Gastrocnemius medialis (tissue), 4 donors: ENCODE results near the gene GPR68. TPM values are rescaled to one million over a fixed set of nuclear protein-coding genes. Genes with fewer than 3 reads are reported as not detected.

ENCODE experiments used
- ATAC-seq, 2 donors: fragments of 150-250 bp; one replicate each; pipeline ENCODE4 v1.9.1; 2016
- DNase-seq, 2 donors: peaks; one replicate each; pipeline ENCODE4 v3.0.0-alpha.2; 2019
- H3K27ac ChIP-seq, 4 donors: fragments of 200-600 bp; sonication (generic); 1 replicate in 1 of 4; 2 replicates in 3 of 4; pipeline ENCODE4 v1.5.1; 2016 to 2018; ENCODE audit warnings: mild to moderate bottlenecking in 2 of 4, moderate library complexity in 1 of 4
- H3K27me3 ChIP-seq, 3 donors: fragments of 200-600 bp; sonication (generic) in 2 of 3; 1 replicate in 1 of 3; 2 replicates in 2 of 3; pipeline versions ENCODE4 v1.5.1 to v1.6.0; 2016 to 2019; ENCODE audit warnings: mild to moderate bottlenecking in 1 of 3, moderate library complexity in 1 of 3
- H3K36me3 ChIP-seq, 2 donors: fragments of 200-600 bp; sonication (generic) in 1 of 2; one replicate each; pipeline ENCODE4 v1.5.1; 2017 to 2018
- H3K4me1 ChIP-seq, 2 donors: fragments of 200-600 bp; sonication (generic) in 1 of 2; one replicate each; pipeline ENCODE4 v1.5.1; 2016 to 2017; ENCODE audit warnings: mild to moderate bottlenecking in 2 of 2
- H3K4me3 ChIP-seq, 4 donors: fragments of 200-600 bp; sonication (generic) in 3 of 4; 1 replicate in 1 of 4; 2 replicates in 3 of 4; pipeline ENCODE4 v1.5.1; 2016 to 2019; ENCODE audit warnings: mild to moderate bottlenecking in 2 of 4
- H3K9me3 ChIP-seq, 3 donors: fragments of 200-600 bp; sonication (generic) in 2 of 3; 1 replicate in 1 of 3; 2 replicates in 2 of 3; pipeline ENCODE4 v1.5.1; 2016 to 2019
- CTCF ChIP-seq, 5 experiments: fragments of 450-650 bp in 3 of 5; fragments of 200-600 bp in 2 of 5; sonication (generic) in 2 of 5; IDR thresholded peaks in 4 of 5; conservative IDR thresholded peaks in 1 of 5; 1 replicate in 4 of 5; 2 replicates in 1 of 5; pipeline ENCODE4 v1.5.1; 2016 to 2019; ENCODE audit warnings: antibody characterized with exemption in 5 of 5, mild to moderate bottlenecking in 3 of 5, moderate library complexity in 3 of 5
- POLR2A ChIP-seq, 2 donors: fragments of 450-650 bp; IDR thresholded peaks; one replicate each; pipeline ENCODE4 v1.6.1; 2017; ENCODE audit warnings: antibody characterized with exemption in 2 of 2, mild to moderate bottlenecking in 2 of 2, moderate library complexity in 2 of 2
- in situ Hi-C, 4 donors: fragments of 200-750 bp; cut with MboI; loops; one replicate each; pipeline versions ENCODE4 v1.15.0 to v1.8.0; 2017; ENCODE audit warnings: low sequenced_read_pairs in 4 of 4
- intact Hi-C: fragments of 100-400 bp; cut with DNase I; formaldehyde crosslinking; loops from one replicate; pipeline ENCODE4 v1.15.1; 2023; ENCODE audit warnings: low total_unique reads
- total RNA-seq, 4 donors: library from RNA; depleted of rRNA; stranded (reverse); fragments of >200 nt; gene quantifications; one replicate each; pipeline versions ENCODE4 v1.1.0 to v1.2.3, GENCODE V29; 2016

Gene GPR68
- total RNA-seq, 4 donors from 2014 or later: 0.07 TPM; not detected in 3

DNA sequence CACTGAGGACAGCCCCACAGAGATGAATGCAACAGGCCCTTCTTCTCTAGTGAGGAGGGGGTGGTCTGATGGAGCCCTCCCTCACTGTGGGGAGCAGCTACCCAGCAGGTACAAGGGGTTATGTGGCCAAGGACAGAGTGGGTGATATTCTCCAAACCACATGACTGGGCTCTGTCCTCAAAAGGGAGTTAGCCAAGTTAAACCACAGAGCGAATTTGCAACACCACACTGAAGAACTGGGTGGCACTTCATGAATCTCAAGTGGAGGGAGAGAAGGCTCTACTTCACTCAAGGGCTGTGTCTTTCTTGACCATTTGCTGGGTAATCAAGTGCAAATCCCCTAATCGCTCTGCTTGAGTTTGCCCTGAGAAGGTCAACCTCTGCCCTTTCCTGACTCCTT, 12.5 kb downstream of the GPR68 start:
- Histone ChIP-seq H3K9me3 (no peaks in the 10 kb centered on the region), H3K4me3 (no peak overlapping the region), H3K27ac (no peak overlapping the region), H3K4me1 (no peaks in the 10 kb centered on the region), H3K36me3 (peaks cover 0 to 39% of the 10 kb centered on the region in 2 donors), H3K27me3 (no peaks in the 10 kb centered on the region)
- intact Hi-C loops (no loop called here), in situ Hi-C loops (no loop called here)
- TF ChIP-seq POLR2A (IDR thresholded peaks at IDR 0.05) (no peak), CTCF (IDR thresholded peaks at IDR 0.05 in 4 of 5, conservative IDR thresholded peaks at IDR 0.05 in 1 of 5) (no peak)
- DNase-seq (no peak), ATAC-seq (no peak)

DNA sequence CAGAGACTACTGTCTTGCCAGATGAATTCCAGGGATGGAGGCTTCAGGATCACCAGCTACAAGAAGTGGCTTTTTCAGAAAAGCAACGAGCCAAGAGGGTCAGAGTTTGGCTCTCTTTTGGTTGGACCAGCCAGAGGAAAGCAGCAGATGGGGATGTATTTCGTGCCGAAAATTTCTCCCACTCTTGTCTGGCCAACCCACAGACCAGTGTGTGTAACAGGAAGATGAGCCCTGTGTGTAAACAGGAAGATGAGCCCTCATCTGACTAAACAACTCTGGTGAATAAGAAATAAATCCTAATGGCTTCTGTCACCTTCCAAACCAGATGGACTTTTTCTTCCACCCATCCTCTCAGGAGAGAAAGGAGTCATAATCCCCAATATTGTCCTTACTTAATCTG, 13.1 kb downstream of the GPR68 start:
- in situ Hi-C loops: no loop called here
- Histone ChIP-seq H3K9me3 (no peaks in the 10 kb centered on the region), H3K4me1 (no peaks in the 10 kb centered on the region), H3K27me3 (no peaks in the 10 kb centered on the region), H3K36me3 (peaks cover 0 to 45% of the 10 kb centered on the region in 2 donors), H3K27ac (no peak overlapping the region), H3K4me3 (no peak overlapping the region)
- intact Hi-C loops: no loop called here
- DNase-seq: no peak
- no peak for TF ChIP-seq CTCF (IDR thresholded peaks at IDR 0.05 in 4 of 5, conservative IDR thresholded peaks at IDR 0.05 in 1 of 5)
- no peak for ATAC-seq

DNA sequence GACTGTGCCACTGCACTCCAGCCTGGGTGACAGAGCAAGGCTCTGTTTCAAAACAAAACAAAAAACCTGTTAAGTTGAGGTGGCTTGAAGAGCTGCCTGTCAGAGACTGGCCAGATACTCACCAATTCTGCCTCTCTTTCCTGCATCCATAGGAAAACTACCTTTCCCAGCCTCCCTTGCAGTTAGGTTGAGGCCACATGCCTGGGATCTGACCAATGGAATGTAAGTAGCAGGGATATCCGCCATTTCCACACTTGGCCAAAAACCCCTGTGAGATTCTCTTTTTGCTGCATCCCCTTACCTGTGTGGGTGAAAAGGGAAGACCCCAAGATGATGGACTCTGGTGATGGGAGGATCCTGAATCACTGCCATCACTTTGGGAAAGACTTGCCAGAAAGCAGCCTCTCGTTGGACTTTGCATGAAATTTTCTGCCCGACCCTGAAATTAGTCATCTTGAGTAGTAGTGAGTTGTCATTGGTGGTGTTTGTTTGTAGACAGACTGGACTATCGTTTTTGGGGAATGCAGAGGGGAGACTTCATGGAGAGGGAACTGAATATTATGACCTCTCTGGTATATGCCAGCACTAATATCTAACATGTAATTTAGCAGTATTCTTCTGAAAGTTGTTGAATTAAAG, 14.0 kb downstream of the GPR68 start:
- Histone ChIP-seq H3K27ac (no peak overlapping the region), H3K9me3 (no peaks in the 10 kb centered on the region), H3K4me1 (no peaks in the 10 kb centered on the region), H3K36me3 (peaks cover 0 to 52% of the 10 kb centered on the region in 2 donors), H3K27me3 (no peaks in the 10 kb centered on the region), H3K4me3 (no peak overlapping the region)
- in situ Hi-C loops: no loop called here
- TF ChIP-seq CTCF (IDR thresholded peaks at IDR 0.05 in 4 of 5, conservative IDR thresholded peaks at IDR 0.05 in 1 of 5): no peak
- no peak for TF ChIP-seq POLR2A (IDR thresholded peaks at IDR 0.05)
- intact Hi-C loops: no loop called here
- DNase-seq (no peak), ATAC-seq (no peak)

DNA sequence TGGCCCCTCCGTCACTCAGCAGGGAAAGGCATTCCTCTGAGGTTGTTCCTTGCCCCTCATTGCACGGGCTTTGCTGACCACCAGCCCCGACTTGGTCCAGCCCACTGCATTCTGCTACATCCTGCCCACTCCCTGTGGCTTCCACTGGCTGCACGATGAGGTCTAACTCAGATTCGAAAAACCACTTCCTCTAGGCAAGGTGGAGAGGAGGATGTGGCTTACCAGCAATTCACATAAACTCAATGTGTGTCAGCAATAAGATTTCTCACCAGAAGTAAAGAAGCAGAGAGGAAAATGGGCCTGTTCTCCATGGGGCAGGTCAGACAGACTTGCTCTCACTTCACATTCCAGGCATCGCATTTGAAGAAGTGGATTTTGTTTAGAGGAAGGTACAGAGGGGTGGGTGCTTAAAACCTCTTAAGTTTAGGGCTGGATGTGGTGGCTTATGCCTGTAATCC, 14.7 kb downstream of the GPR68 start:
- Histone ChIP-seq H3K9me3 (no peaks in the 10 kb centered on the region), H3K4me1 (no peaks in the 10 kb centered on the region), H3K4me3 (no peak overlapping the region), H3K27me3 (no peaks in the 10 kb centered on the region), H3K36me3 (peaks cover 0 to 58% of the 10 kb centered on the region in 2 donors), H3K27ac (no peak overlapping the region)
- in situ Hi-C loops (no loop called here), intact Hi-C loops (no loop called here)
- DNase-seq: no peak
- TF ChIP-seq POLR2A (IDR thresholded peaks at IDR 0.05) (no peak), CTCF (IDR thresholded peaks at IDR 0.05 in 4 of 5, conservative IDR thresholded peaks at IDR 0.05 in 1 of 5) (no peak)
- no peak for ATAC-seq

- intact Hi-C loops: no loop called here
- TF ChIP-seq CTCF (IDR thresholded peaks at IDR 0.05 in 4 of 5, conservative IDR thresholded peaks at IDR 0.05 in 1 of 5): no peak
- no peak for TF ChIP-seq POLR2A (IDR thresholded peaks at IDR 0.05)
- Histone ChIP-seq H3K27ac (no peak overlapping the region), H3K4me1 (no peaks in the 10 kb centered on the region), H3K9me3 (no peaks in the 10 kb centered on the region), H3K36me3 (peaks cover 0 to 63% of the 10 kb centered on the region in 2 donors), H3K27me3 (no peaks in the 10 kb centered on the region), H3K4me3 (no peak overlapping the region)
- DNase-seq: no peak
- in situ Hi-C loops: no loop called here
- no peak for ATAC-seq
Observed at GRCh38 chr14:91229005-91229382, 15.5 kb downstream of the GPR68 start.
